Measurements from ENCODE around the gene TMBIM4.

The TMBIM4 gene

DNA sequence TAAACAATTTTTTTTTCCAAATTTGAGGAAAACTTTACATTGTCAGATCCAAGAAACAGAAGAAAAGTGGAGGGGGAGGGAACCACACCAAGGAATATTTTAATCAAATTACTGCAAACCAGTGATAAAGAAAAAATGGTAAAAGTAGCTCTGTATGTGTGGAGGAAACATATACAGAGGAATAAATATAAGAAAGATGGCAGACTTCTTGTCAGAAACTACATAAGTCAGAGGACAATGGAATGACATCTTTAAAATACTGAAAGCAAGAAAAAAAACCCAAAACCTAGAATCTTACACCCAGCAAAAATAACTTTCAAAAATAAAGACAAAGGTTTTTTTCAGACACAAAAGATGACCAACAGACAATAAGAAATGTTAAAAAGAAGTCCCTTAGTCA is 29.1 kb downstream of the TMBIM4 start:
- DNase-seq (ENCODE audit: low spot score) = no peak

DNA sequence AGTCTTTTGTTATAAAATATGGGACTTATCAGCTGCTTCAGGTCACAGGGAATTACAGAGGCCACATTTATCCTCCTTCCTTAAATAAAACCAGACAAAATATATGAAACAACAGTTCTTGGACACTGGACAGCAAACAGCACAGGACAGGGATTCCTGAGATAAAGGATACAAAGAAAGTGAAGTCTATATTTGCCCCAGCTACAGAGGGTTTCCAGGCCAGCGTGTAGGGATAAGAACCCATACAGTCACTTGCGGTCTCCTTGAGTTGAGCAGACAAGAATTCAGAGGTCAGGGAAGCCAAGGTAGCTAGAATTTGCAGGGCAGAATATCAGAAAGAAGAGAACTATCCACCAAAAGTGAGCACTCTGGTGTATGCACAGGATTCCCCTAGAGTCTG is 30.5 kb downstream of the TMBIM4 start:
- no peak for DNase-seq (ENCODE audit: low spot score)

DNA sequence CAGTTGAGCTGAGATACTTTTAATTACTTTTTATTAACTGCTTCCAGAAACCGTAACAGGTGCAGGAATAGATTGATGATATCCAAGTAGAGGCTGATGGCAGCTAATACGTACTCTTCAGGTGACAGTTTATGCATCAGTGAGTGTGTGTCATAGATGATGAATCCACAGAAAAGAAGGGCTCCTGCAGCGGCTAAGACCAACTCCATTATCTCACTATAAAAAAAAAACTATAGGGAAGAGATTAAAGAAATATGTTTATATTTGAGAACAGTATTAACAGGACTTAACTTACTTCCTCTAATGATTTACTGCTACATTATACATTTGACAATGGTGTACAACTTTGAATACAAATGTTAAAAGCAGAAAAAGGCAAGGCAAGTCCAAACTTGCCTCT is 31.9 kb downstream of the TMBIM4 start:
- DNase-seq (ENCODE audit: low spot score) = no peak

DNA sequence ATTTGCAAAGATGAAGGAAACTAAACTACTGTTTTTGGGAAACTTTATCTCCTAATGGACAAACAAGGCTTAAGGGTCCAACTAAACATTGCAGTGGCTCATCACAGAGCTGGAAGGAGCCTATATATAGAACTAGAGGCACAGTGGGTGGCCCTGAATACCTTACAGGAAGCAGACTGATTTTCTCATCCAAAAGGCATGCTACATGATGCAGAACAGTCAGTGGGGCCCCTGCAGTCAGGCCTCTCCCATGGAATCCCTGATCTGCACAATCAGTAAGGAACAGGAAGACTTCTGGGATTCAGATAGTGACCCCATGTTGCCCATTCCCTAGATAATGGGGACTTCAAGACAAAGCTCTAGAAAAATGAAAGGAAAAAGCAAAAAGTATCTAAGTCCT is 37.4 kb downstream of the TMBIM4 start:
- DNase-seq (ENCODE audit: low spot score) = peak; percentile 39

DNA sequence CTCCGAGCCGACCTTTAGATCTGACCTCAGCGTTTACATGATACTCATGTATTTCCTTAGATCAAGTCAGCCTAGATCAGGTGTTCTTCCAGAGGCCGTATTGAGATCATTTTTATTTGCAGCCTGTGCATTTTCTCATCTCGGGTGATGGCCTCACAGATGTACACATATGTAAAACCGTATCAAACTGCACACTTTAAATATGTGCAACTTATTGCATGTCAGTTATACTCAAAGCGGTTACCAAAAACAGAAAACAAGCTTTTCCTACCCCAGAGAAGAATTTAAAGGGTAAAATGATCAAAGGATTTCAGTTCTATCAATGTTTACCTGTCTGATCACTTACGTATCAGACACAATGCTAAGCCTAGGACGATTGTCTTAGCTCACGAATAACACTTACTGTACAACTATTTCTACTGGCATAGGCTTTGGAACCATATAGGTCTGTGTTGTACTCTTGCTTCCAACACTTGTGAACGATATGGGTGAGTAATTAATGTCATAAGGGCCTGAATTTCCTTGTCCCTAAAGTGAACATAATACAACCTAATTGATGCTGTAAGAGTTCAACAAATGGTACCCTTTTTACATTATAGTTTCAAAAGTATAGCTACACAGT is 38.6 kb downstream of the TMBIM4 start:
- DNase-seq (ENCODE audit: low spot score) = no peak

DNA sequence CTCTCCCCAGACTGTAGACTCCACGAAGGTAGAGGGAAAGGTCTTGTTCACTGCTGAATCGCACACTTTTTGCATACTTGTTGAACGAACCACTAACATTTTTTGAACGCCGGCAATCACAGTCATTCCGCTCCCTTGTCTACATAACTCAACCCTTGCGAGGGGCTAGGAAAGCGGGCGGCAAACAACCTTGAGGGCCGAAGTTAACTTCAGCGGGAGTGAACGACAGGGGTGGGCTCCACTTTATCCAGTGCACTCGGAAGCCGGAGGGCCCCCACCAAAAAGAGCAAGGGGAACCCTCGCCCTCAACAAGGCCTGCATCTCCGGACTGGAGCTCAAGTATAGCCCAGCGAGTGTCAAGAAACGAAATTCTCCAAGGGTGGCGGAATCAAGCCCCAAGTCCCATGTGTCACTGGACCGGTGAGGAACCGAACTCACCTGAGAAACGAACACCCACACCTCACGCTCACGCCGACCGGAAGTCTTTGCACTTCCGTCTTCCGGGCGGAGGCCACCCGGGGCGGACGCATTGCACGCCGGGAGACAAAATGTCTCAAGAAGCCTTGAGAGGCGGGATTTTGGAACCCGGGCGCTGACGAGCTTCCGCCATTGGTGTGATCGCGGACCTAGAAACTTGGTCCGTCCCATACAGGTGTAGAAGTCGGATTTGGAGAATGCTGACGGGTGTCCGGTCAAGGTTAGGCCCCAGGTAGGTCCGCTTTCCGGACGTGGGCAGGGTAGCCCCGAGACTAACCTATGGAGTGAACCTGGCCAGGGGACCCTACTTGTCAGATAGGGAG is 39.3 kb downstream of the TMBIM4 start, which contains the start of gene LLPH:
LLPH (minus strand) TSS at position 484 of the 800 bp plus-strand sequence. CDS start 1,644 bp downstream, outside the sequence.
- DNase-seq (ENCODE audit: low spot score) = peak; percentile 95

DNA sequence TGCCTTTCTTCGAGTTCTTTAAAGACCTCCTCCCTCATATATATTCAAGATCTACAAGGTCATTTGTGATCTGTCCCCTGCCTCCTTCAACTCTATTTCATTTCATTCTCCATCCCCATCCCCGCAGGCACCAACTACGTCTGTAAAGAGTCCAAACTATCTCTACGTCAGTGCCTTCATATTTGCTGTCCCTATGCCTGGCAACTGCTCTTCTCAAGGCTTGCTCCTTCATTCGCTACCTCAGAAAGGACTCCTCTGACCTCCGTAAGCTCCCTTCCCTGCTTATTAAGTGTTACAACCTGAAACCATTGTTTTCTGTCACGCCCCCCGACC is 39.9 kb downstream of the TMBIM4 start:
- DNase-seq (ENCODE audit: low spot score) = peak; percentile 43

DNA sequence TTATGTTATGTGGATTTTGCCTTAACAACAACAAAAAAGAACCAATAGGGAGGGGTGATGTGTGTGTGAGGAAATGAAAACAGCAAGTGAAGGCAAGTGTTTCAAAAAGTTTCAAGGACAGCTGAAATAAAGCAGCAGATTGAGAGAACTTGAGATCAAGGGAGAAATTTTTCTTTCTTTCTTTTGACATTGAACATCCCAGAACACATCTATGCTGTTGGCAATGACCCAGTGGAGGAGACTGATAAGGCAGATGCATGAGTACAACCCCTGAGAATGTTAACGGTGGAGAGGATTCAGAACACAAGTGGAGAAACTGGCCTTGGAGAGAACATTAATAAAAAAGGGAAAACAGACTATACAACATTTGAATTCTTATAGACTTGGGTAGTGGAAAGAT is 42.1 kb downstream of the TMBIM4 start:
- no peak for DNase-seq (ENCODE audit: low spot score)

DNA sequence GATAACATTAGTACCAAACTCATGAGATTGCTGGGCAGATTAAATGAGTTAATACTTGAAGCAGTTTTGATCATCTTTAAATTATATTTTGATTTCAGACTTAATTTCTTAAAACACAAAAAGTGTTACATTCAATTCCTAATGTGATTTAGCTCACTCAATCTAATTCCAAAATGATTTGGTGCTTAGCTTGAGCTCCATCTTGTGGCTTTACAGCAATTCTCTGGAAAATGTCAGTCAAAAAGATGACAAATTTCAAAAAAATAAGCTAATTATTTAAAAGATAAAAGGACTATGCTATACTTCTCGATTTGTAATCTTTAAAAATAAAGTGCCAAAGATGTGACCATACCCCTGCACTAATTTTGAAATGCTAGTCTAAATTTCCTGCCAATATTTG is 49.3 kb downstream of the TMBIM4 start:
- DNase-seq (ENCODE audit: low spot score) = no peak

DNA sequence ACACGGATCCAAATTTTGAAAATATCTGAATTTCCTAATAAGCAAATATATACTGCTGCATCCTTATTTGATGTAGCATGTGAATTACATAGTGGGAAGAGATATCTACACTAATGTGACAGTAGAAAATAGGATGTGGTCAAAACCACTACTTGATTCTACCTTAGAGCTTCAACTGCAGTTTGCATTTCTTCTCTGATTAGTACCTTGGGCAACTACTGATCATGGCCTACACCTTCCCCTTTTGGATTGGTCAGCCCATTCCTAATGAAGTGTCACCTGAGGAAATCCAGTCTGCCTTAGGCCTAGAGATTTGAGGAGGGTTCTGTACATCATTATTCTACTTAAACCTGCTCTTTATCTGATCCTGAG is 49.9 kb downstream of the TMBIM4 start:
- DNase-seq (ENCODE audit: low spot score) = no peak

DNA sequence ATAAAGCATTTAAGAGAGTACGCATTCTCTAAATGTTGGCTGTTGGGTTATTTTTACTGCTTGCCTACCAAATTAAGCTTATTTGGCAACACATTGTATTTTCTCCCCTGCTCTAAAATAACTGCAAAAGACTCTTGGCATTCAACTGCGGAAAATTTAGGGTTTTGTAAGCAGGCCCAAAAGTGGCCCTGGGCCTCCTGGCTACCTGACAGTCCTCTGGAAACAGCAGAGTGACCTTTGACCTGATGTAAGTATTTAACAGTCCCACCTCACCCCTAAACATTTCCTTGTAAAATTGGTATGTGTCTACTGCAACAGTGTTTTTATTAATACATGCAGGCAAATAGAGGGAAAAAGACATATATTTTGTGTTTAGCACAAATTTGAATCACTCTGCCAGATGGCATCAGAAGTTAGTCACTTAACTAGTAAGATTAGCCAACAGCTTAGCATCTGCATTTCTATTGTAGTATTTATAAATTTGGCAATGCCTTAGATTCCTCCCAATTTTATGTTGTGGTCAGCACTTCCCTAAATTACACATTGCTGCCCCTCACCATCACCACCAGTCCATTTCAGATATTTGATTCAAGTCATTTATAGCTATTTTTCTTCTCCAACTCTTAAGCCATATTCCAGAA is 50.4 kb downstream of the TMBIM4 start:
- DNase-seq (ENCODE audit: low spot score) = peak; percentile 24

DNA sequence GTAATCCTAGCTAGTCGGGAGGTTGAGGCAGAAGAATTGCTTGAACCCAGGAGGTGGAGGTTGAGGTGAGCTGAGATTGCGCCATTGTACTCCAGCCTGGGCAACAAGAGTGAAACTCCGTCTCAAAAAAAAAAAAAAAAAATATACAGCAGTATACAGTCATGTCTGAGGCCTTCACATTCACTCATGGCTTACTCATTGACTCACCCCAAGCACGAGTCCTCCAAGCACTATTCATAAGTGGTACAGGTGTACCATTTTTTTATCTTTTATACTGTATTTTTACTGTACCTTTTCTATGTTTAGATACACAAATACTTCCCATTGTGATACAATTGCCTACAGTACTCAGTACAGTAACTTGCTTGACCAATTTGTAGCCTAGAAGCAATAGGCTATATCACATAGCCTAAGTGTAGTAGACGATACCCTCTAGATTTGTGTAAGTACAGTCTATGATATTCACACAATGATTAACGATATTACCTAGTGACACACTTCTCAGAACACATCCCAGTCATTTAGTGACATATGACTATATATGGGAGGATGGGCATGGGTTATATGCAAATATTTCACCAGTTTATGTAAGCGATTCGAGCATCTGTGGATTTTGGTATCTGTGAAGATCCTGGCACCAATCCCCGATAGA is 51.4 kb downstream of the TMBIM4 start:
- no peak for DNase-seq (ENCODE audit: low spot score)

DNA sequence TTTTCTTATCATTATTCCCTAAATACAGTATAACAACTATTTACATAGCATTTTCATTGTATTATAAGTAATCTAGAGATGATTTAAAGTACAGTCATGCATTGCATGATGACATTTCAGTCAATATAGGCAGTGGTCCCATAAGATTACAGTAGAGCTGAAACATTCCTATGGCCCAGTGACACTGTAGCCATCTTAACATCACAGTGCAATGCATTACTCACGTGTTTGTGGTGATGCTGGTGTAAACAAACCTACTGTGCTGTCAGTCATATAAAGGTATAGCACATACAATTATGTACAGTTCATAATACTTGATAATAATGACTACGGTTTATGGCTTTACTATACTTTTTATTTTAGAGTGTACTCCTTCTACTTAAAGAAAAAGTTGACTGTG is 52.6 kb downstream of the TMBIM4 start:
- DNase-seq (ENCODE audit: low spot score) = no peak

DNA sequence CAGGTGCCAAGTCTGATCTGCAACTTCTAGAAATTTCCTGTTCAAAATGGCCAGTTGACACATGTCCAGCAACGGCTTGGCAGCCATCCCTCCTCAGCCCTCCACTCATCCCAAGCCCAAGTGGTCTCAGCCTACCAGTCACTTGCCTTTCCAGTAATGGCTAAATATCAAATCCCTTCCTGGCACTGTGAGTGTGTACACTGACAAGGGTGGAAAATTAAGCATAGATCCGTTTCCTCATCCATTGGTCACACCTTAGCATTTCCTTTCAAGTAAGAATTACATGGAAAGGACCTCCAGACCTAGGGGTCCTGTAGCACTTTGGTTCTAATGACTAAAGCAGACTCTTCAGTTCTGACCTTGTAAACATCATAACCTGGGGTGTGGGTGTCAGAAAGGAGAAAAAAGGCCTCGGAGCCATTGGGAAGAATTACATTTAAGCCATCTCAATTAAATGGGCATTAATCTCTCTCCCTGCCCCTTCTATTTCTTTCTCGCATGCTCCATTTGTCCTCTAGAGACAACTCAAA is 54.7 kb downstream of the TMBIM4 start:
- no peak for DNase-seq (ENCODE audit: low spot score)

DNA sequence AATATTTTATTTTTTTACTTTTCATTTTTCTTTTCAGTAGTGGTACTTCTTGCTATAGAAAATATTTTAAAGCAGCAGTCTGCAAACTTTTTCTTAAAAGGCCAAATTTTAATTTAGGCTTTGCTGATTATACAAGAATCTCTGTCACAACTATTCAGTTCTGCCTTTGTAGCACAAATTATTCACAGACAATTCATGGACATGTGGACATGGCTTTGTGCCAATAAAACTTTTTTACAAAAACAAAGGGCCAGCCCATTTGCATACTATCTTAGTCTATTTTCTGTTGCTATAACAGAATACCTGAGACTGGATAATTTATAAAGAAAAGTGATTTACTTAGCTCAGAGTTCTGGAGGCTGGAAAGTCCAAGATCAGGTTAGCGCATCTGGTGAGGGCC is 56.3 kb downstream of the TMBIM4 start:
- DNase-seq (ENCODE audit: low spot score) = no peak

DNA sequence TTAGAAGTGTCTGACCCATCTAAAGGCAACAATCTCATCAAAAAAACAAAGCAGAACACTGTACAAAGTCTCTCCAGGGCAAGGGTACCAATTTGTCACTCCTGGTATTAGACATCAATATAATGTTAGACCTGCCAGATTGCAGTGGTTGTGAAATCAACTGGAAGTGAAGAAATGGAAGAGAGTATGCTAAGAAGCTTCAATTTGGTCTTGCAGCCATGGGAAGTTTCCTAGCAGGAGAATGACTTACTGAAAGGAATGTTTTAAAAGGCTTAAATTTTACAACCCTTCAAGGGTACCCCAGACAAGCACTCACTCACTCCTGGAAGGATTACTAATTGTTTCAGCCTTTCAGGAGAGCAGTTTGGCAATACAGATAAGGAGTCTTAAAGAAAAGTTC is 58.2 kb downstream of the TMBIM4 start:
- DNase-seq (ENCODE audit: low spot score) = no peak

DNA sequence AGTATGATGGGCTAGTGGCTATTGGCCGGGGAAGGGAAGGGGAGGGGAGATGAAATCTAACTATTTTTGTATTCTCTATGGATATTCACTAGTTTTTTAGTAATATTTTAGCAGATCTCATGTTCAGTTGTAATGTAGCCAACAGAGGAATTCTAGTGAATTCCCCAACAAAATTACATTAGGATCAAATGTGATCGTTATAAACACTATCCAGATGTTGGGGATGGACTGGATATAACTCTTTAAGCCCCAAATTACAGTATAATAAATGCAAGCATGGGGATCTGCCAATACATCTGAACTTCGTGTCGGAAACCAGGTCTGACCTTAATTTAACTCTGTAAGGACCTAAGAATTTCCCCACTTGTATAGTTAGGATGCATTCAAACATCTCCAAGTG is 60.7 kb downstream of the TMBIM4 start:
- no peak for DNase-seq (ENCODE audit: low spot score)

DNA sequence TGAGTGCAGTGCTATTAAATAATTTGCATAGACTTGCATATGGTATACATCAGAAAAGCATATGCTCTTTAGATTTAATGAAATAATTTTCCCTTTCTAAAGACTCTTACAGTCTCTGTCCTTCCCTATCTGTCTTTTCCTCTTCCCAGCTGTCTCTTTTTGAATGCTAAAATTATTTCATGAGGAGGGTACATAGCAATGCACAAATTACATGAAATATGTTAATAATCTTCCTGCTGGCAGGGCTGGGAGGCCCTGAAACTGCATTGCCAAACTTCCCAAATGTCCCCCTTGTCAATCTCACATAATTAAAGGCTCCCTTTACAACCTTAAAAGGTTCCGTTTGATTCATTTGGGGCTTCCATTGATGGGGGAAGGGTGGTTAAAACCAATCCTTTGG is 61.4 kb downstream of the TMBIM4 start:
- DNase-seq (ENCODE audit: low spot score) = no peak

DNA sequence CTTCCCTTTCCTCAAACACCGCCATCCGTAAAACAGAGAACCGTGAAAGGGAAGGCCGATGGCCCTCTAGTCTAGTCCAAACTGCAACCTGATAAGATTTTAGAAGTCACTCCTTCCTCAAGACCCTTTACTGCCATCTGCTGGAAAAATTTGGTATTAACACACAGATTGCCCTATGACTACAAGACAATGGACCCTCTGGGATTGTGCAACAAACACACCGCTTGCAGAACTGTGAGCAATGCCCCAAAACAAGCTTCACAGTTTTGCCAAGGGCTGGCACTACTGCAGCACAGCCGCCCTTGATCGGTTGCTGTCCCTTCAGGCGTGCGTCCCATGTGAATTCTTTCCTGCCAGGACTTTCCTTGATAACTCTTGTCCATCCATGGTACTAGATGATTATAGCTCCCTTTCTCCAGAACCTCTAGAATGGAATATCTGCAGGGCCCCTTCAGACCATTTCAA is 62.3 kb downstream of the TMBIM4 start:
- peak; percentile 84 for DNase-seq (ENCODE audit: low spot score)

DNA sequence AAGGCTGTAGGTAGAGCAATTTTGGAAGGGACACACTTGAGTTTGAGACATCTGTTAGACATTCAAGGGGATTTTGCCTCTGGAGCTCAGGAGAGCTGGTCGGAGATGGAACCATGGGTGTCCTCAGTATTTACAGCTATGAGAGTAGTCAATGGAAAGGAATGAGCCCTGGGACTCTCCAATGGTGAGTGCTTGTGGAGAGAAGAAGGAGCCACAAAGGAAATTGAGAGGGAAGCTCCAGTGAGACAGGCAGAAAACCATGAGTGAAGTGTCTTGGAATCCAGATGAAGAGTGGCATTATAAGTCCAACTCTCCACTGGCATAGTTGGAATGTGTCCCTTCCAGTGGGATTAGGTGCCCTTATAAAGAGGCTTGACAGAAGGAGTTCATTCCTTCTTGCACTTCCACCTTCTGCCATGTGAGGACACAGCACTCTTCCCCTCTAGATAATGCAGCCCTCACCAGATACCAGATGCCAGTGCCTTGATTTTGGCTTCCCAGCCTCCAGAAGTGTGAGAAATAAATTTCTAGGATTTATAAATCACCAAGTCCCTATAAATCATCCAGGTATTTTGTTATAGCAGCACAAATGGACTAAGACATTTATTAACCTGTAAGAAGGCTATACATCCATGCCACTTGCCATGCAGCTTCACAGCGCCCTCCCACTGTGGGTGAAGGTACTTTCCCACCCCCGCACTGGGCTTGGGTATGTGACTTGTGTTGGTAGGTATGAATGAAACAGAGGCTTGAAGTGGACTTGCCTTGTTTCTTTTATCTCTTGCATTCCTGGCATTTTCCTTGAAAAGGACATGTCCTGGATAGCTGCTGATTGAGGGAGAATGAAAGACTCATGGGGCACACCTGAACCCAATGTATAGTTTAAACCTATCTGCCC is 66.5 kb downstream of the TMBIM4 start:
- no peak for DNase-seq (ENCODE audit: low spot score)

DNA sequence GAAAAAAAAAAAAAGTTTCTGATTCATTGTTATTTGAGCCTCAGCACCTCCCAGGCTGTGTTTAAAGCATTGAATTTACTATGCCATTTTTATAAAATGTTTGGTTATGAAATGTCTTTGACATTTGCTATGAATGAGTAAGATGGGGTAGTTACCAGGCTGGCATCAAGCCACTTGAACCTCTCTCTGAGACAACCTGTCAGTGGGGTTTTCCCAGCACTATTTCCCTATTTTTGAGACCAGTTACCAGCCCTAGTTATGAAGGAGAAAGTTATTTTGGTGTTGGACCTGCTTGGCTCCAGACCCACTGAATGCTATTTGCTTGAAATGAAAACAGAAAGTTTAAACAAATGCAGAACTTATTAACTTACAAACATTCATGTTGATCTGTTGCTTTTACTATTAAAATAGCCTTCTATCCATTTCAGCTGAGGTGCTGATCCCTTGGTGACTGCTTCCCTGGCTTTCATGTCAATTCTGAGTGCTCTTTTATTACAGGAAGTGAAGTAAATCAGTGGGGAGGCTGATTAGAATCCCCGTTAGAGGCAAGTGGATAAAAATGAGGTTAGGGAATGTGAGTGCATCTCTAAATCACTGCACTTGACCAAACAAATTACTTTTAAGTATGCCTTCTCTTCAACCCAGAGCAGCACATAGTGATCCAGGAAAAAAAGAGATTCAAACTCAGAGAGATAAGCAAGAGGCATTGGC is 77.1 kb downstream of the TMBIM4 start:
- peak; percentile 22 for DNase-seq (ENCODE audit: low spot score)
